HepG2 (cell line): ENCODE results near the gene CRYAA. TPM values are rescaled to one million over a fixed set of nuclear protein-coding genes. Genes with fewer than 3 reads are reported as not detected.
A peak's percentile ranks its signal among the peaks of the same experiment; 100 is the strongest.

ENCODE experiments used
- ATRX ChIP-seq: sonication (generic); formaldehyde crosslinking; IDR thresholded peaks from 2 replicates; pipeline ENCODE4 v1.4.0; 2020; ENCODE audit warnings: missing genetic modification reagents, borderline replicate concordance
- ERF ChIP-seq: IDR thresholded peaks from 2 replicates; pipeline ENCODE4 v1.6.1; 2018; ENCODE audit warnings: missing biosample characterization, missing genetic modification reagents
- GMEB1 ChIP-seq: sonication (generic); formaldehyde crosslinking; IDR thresholded peaks from 2 replicates; pipeline ENCODE4 v1.5.1; 2020; ENCODE audit warnings: missing genetic modification reagents, mild to moderate bottlenecking, borderline replicate concordance
- IRX3 ChIP-seq: sonication (generic); formaldehyde crosslinking; IDR thresholded peaks from 2 replicates; pipeline ENCODE4 v1.8.1; 2023; ENCODE audit warnings: mild to moderate bottlenecking, low read depth, missing genetic modification reagents, borderline replicate concordance
- KDM6A ChIP-seq: IDR thresholded peaks from 2 replicates; pipeline ENCODE4 v1.6.1; 2016; ENCODE audit warnings: low read depth
- LCORL ChIP-seq, 2 experiments: fragments of 450-650 bp in 1 of 2; sonication (generic) in 1 of 2; formaldehyde crosslinking in 1 of 2; IDR thresholded peaks; 2 replicates each; pipeline versions ENCODE4 v1.5.0 to v1.6.1; 2017 to 2020; ENCODE audit warnings: antibody characterized with exemption in 1 of 2, missing genetic modification reagents in 1 of 2
- MAFG ChIP-seq: sonication (generic); formaldehyde crosslinking; IDR thresholded peaks from 2 replicates; pipeline ENCODE4 v1.5.1; 2020; ENCODE audit warnings: mild to moderate bottlenecking, missing genetic modification reagents
- MYNN ChIP-seq: sonication (generic); formaldehyde crosslinking; IDR thresholded peaks from 2 replicates; pipeline ENCODE4 v1.4.0; 2020; ENCODE audit warnings: mild to moderate bottlenecking, low read depth, missing genetic modification reagents
- NAIF1 ChIP-seq: sonication (generic); formaldehyde crosslinking; IDR thresholded peaks from 2 replicates; pipeline ENCODE4 v1.5.0; 2020; ENCODE audit warnings: mild to moderate bottlenecking, missing genetic modification reagents, borderline replicate concordance
- NR2F2 ChIP-seq: IDR thresholded peaks from 2 replicates; pipeline ENCODE4 v1.6.1; 2012; ENCODE audit warnings: low read depth, inconsistent platforms, borderline replicate concordance
- SCMH1 ChIP-seq: sonication (generic); formaldehyde crosslinking; IDR thresholded peaks from 2 replicates; pipeline ENCODE4 v1.9.0; 2021; ENCODE audit warnings: missing genetic modification reagents, mild to moderate bottlenecking, borderline replicate concordance
- SRSF4 ChIP-seq: fragments of 200-400 bp; formaldehyde crosslinking; IDR thresholded peaks from one replicate; pipeline ENCODE4 v1.6.1; 2018; ENCODE audit warnings: mild to moderate bottlenecking, low read depth, low read length, moderate library complexity; ENCODE audit not compliant: poor library complexity, severe bottlenecking
- ZBTB1 ChIP-seq: sonication (generic); formaldehyde crosslinking; IDR thresholded peaks from 2 replicates; pipeline ENCODE4 v1.4.0; 2020; ENCODE audit warnings: missing genetic modification reagents, borderline replicate concordance
- ZFP36 ChIP-seq: fragments of 150-350 bp; IDR thresholded peaks from 2 replicates; pipeline ENCODE4 v1.6.1; 2018; ENCODE audit warnings: borderline replicate concordance, low read length, low read depth; ENCODE audit not compliant: partially characterized antibody
- ZFP91 ChIP-seq: sonication (generic); formaldehyde crosslinking; IDR thresholded peaks from 2 replicates; pipeline ENCODE4 v1.9.0; 2022; ENCODE audit warnings: missing genetic modification reagents, mild to moderate bottlenecking, borderline replicate concordance
- ZNF33A ChIP-seq: sonication (generic); formaldehyde crosslinking; IDR thresholded peaks from 2 replicates; pipeline ENCODE4 v1.5.1; 2020; ENCODE audit warnings: missing genetic modification reagents, mild to moderate bottlenecking, moderate library complexity, borderline replicate concordance
- ZNF512 ChIP-seq: sonication (generic); formaldehyde crosslinking; IDR thresholded peaks from 2 replicates; pipeline ENCODE4 v1.4.0; 2020; ENCODE audit warnings: mild to moderate bottlenecking, missing genetic modification reagents
- ZNF577 ChIP-seq: sonication (generic); formaldehyde crosslinking; IDR thresholded peaks from 2 replicates; pipeline ENCODE4 v1.4.0; 2020; ENCODE audit warnings: mild to moderate bottlenecking, low read depth, missing genetic modification reagents, borderline replicate concordance
- ZNF784 ChIP-seq: sonication (generic); formaldehyde crosslinking; IDR thresholded peaks from 2 replicates; pipeline ENCODE4 v1.5.1; 2020; ENCODE audit warnings: missing genetic modification reagents, mild to moderate bottlenecking, borderline replicate concordance
- ZSCAN20 ChIP-seq: sonication (generic); formaldehyde crosslinking; IDR thresholded peaks from 2 replicates; pipeline ENCODE4 v1.4.0; 2020; ENCODE audit warnings: missing genetic modification reagents, mild to moderate bottlenecking, borderline replicate concordance
- polyA plus RNA-seq, 8 experiments: library from polyadenylated mRNA; depleted of rRNA in 3 of 8; stranded (reverse) in 7 of 8; unstranded in 1 of 8; fragments of >200 nt; fragmentation: Illumina TruSeq in 4 of 8; extraction: Trizol in 4 of 8; gene quantifications; 2 replicates each; pipeline versions ENCODE4 v1.2.1 to v1.2.3, GENCODE V29; 2011 to 2016; ENCODE audit warnings: low read depth in 4 of 8, missing spikeins in 1 of 8, mixed read lengths in 1 of 8; ENCODE audit not compliant: insufficient read depth in 1 of 8
- total RNA-seq, 5 experiments: library from RNA; depleted of rRNA; stranded (reverse); fragments of >200 nt; fragmentation: Illumina TruSeq; extraction: Trizol; gene quantifications; 2 replicates each; pipeline ENCODE4 v1.2.3, GENCODE V29; 2016; ENCODE audit warnings: low read depth in 1 of 5
- TF ChIP-seq, protein P1 (sequence below): sonication (generic); formaldehyde crosslinking; IDR thresholded peaks from 2 replicates; pipeline ENCODE4 v1.5.0; 2020; ENCODE audit warnings: missing genetic modification reagents, mild to moderate bottlenecking, borderline replicate concordance

The CRYAA gene
- total and polyA plus RNA-seq, 2 of the 13 experiments (the other 11 are each of a cell fraction or from before 2014, with no cell fraction given), result 5.6 to 8.6 TPM

DNA sequence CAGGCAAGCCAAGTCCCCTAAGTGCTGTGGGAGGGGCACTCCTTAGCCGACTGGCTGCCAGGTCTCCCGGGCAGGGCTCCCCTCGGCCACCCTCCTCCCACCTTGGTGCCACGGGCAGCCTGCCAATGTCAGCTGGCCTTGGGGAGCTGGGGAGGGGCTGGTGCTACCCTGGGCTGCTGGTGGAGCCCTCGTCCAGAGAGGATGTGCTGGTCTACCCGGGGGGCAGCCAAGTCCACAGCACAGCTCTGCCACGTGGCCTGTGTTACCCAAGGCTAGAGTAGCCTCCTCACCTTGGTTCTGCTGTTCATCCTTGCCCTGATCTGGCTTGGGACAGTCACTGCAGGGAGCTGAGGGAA, 42.9 kb downstream of the CRYAA start (continued):
- TF ChIP-seq, protein P1, sequence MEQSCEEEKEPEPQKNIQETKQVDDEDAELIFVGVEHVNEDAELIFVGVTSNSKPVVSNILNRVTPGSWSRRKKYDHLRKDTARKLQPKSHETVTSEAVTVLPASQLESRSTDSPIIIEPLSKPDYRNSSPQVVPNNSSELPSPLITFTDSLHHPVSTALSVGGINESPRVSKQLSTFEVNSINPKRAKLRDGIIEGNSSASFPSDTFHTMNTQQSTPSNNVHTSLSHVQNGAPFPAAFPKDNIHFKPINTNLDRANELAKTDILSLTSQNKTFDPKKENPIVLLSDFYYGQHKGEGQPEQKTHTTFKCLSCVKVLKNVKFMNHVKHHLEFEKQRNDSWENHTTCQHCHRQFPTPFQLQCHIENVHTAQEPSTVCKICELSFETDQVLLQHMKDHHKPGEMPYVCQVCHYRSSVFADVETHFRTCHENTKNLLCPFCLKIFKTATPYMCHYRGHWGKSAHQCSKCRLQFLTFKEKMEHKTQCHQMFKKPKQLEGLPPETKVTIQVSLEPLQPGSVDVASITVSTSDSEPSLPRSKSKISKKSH (CRISPR knock-in tag), result no peak
- TF ChIP-seq ATRX (no peak), MYNN (CRISPR knock-in tag) (no peak), ZFP36 (no peak), NR2F2 (no peak), GMEB1 (CRISPR knock-in tag) (no peak), ZNF784 (CRISPR knock-in tag) (no peak), ZBTB1 (CRISPR knock-in tag) (no peak), ZSCAN20 (CRISPR knock-in tag) (no peak), ZFP91 (no peak), LCORL (IDR thresholded peaks at IDR 0.05) (no peak), LCORL (CRISPR knock-in tag; IDR thresholded peaks at IDR 0.05) (no peak), NAIF1 (CRISPR knock-in tag) (no peak), IRX3 (CRISPR knock-in tag) (no peak), ZNF512 (CRISPR knock-in tag) (0 out of 2 replicates have a peak, but pooled peaks have one; percentile 33), ERF (CRISPR knock-in tag) (no peak), SRSF4 (no peak), SCMH1 (CRISPR knock-in tag) (no peak), KDM6A (CRISPR knock-in tag) (no peak), ZNF33A (CRISPR knock-in tag) (no peak), ZNF577 (CRISPR knock-in tag) (no peak), MAFG (no peak)
